HL-60 (cell line): ENCODE data around the gene PLCB1.

ENCODE experiments used
- DNase-seq, 2 experiments: peaks; one replicate each; pipeline ENCODE4 v3.0.0-alpha.2; 2010 to 2020; ENCODE audit warnings: low read depth in 1 of 2, low spot score in 1 of 2
- H3K27ac ChIP-seq: fragments of 250-450 bp; sonication (Bioruptor Pico); replicated peaks from 2 replicates; pipeline ENCODE4 v1.5.1; 2020; ENCODE audit warnings: mild to moderate bottlenecking, moderate library complexity
- H3K27me3 ChIP-seq: fragments of 250-450 bp; sonication (Bioruptor Pico); 2 replicates; pipeline ENCODE4 v1.5.1; 2021; ENCODE audit warnings: mild to moderate bottlenecking, moderate library complexity; ENCODE audit not compliant: insufficient read depth, poor library complexity, severe bottlenecking
- H3K4me3 ChIP-seq: replicated peaks from 2 replicates; pipeline ENCODE4 v1.5.1; 2011; ENCODE audit warnings: mild to moderate bottlenecking, control low read depth, low read length; ENCODE audit not compliant: insufficient read depth
- CTCF ChIP-seq: IDR thresholded peaks from one replicate; pipeline ENCODE4 v1.5.1; 2011; ENCODE audit warnings: low read length, control low read depth, inconsistent platforms; ENCODE audit not compliant: insufficient read depth
- GABPA ChIP-seq: IDR thresholded peaks from 2 replicates; pipeline ENCODE4 v1.6.1; 2012; ENCODE audit warnings: low read depth
- POLR2AphosphoS5 ChIP-seq: IDR thresholded peaks from 2 replicates; pipeline ENCODE4 v1.6.1; 2012; ENCODE audit warnings: low read depth
- REST ChIP-seq: IDR thresholded peaks from 2 replicates; pipeline ENCODE4 v1.6.1; 2012; ENCODE audit warnings: low read depth; ENCODE audit not compliant: insufficient replicate concordance
- SPI1 ChIP-seq: IDR thresholded peaks from 2 replicates; pipeline ENCODE4 v1.6.1; 2012; ENCODE audit warnings: low read depth, mild to moderate bottlenecking, borderline replicate concordance

PLCB1 gene

DNA sequence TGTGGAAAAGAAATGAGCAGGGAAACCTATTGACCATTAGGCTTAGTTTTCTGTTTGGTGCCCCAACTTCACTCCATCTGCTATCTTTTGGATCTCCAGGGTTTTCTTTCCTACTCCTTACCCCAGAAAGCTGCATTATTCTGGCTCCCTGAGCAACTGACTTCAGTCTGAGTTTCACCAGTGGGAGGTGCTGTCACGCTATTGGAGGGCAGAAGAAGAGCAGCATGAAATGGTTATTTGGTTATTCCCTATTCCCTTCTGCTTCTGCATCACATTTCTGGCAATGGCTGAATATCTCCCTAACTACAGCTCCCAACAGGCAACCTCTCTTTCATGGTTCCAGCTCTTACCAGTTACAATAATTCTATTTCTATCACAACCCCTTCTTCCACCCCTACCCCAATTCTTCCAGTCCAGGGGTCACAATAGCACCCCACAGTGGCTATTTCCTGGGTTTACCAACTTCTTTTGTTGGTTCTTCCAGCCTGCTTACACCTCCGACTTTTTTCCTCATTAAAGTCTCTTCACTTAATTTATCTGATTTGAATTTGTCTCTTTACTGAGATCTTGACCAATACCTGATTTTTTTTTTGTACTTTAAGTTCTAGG is 311.5 kb downstream of the PLCB1 start:
- no peaks in the 10 kb centered on the region for H3K27me3 ChIP-seq
- no peak for TF ChIP-seq GABPA
- no peak for TF ChIP-seq REST
- no peak for TF ChIP-seq POLR2AphosphoS5
- TF ChIP-seq CTCF: no peak
- TF ChIP-seq SPI1: no peak
- no peak overlapping the region for H3K4me3 ChIP-seq
- H3K27ac ChIP-seq: no peak overlapping the region
- DNase-seq: peak in 1 of 2 experiments; percentile 40

DNA sequence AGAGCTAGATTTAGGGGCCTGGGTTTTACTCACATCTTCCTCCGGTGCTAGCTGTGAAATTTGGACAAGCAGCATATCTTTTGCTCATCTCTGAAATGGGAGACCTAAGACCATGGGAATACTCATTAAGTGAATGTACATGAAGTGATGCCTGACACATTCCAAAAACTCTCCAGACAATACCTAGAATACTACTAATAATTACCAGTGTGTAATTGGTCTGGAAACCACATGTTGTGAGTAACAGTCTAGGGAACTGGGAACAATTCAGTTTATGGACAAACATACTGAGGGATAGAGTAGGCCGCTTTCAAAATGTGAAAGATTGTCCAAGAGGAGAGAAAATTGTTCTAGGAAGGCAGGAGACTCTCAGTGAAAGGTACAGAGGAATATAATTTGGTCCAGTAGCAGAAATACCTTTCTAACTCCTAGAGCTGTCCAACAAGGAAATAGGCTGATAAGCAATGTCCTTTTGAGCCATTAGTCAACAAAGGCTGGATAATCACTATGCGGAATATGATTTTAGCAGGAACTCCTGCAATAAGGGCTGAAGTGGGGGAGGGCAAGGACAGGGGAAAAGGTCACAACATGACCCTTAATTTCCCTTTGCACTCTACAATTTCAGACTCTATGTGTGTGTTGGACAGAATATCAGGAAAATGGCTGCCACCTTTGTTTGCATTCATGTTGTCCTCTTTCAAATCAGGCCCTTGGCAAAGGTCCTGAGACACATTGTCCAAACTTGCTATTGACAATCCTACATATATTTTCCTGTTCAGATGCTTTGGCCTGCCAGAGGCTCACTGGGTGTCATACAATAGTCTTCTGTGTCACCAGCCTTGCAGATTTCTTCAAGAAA is 315.4 kb downstream of the PLCB1 start:
- TF ChIP-seq SPI1: no peak
- peak; percentile 58 for TF ChIP-seq REST
- TF ChIP-seq CTCF: no peak
- Histone ChIP-seq H3K27me3 (no peaks in the 10 kb centered on the region), H3K4me3 (no peak overlapping the region), H3K27ac (no peak overlapping the region)
- no peak for DNase-seq

DNA sequence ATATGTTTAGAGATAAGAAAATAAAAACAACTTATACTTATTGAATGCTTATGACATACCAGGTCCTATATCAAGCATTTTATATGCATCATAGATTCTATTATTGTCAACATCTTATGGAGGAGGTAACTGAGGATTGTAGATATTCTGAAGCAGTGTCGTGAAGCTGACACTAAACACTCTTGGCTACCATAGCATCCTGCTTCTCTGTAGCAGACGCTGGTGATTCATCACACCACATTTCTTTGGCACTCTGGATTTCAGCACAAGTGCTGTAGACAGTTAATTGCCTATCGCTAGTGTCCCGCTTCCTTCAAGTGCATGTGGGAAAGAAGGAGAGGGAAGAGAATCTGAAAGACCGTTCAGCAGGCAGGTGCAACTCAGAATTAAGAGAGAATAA is 317.1 kb downstream of the PLCB1 start:
- H3K27me3 ChIP-seq: no peaks in the 10 kb centered on the region
- no peak for TF ChIP-seq REST
- TF ChIP-seq CTCF: no peak
- no peak for TF ChIP-seq GABPA
- no peak for TF ChIP-seq POLR2AphosphoS5
- no peak for TF ChIP-seq SPI1
- no peak overlapping the region for H3K27ac ChIP-seq
- DNase-seq: no peak
- no peak overlapping the region for H3K4me3 ChIP-seq
